Measurements from ENCODE around the gene HPGDS.

Gene HPGDS

DNA sequence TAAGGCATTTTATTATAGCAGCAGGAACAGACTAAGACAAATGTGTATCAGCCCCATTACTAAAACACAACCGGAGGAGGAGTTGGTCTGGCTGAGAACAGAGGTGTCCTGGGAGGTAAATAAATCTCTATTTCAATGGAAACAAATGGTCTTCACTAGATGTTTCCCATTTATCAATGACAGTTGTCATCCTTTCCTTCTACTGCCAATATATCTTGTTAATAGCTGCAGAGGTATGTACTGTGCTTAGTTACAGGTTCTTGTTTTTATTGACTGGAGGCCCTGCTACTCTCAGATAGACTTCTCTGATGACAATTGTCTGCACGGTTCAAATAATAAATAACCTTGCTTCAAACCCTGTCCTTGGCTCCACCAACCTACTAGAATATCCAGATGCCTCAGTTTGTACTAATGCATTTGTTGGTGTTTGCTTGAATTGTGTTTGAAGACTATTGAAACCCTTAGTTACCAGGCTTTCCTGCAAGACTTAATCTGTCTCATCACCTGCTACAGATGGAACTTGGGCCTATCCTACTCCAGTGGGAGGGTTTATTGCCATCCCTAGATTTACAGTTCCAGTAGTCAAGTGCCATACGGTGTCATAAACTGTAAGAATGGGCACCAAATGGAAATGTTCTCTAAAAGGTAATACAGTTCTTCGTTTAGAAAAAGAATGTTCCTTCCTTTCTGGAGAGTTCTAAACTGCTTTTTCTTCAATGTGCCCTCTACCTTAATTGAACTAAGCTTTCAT is 29.8 kb upstream of the HPGDS start:
- no peaks in the 10 kb centered on the region for H3K36me3 ChIP-seq (ENCODE audit: control insufficient read depth, insufficient read depth, low read length)
- H3K4me1 ChIP-seq = no peaks in the 10 kb centered on the region
- TF ChIP-seq, protein P1, sequence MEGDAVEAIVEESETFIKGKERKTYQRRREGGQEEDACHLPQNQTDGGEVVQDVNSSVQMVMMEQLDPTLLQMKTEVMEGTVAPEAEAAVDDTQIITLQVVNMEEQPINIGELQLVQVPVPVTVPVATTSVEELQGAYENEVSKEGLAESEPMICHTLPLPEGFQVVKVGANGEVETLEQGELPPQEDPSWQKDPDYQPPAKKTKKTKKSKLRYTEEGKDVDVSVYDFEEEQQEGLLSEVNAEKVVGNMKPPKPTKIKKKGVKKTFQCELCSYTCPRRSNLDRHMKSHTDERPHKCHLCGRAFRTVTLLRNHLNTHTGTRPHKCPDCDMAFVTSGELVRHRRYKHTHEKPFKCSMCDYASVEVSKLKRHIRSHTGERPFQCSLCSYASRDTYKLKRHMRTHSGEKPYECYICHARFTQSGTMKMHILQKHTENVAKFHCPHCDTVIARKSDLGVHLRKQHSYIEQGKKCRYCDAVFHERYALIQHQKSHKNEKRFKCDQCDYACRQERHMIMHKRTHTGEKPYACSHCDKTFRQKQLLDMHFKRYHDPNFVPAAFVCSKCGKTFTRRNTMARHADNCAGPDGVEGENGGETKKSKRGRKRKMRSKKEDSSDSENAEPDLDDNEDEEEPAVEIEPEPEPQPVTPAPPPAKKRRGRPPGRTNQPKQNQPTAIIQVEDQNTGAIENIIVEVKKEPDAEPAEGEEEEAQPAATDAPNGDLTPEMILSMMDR (IDR thresholded peaks at IDR 0.05) = no peak
- no peak overlapping the region for H3K4me3 ChIP-seq (ENCODE audit: low read depth, low read length)
- no peaks in the 10 kb centered on the region for H3K27me3 ChIP-seq (ENCODE audit: control insufficient read depth, insufficient read depth, low read length)
- H3K9ac ChIP-seq = no peak overlapping the region
- H3K9me3 ChIP-seq (ENCODE audit: control insufficient read depth, low read length) = no peaks in the 10 kb centered on the region
- H2AFZ ChIP-seq = no peak overlapping the region
- H3K79me2 ChIP-seq = no peaks in the 10 kb centered on the region
- H3K4me2 ChIP-seq (ENCODE audit: low read length) = no peak overlapping the region
- H3K27ac ChIP-seq = no peak overlapping the region

GRCh38 chr4:94371290-94371689 is 28.7 kb upstream of the HPGDS start:
- no peaks in the 10 kb centered on the region for H3K79me2 ChIP-seq

DNA sequence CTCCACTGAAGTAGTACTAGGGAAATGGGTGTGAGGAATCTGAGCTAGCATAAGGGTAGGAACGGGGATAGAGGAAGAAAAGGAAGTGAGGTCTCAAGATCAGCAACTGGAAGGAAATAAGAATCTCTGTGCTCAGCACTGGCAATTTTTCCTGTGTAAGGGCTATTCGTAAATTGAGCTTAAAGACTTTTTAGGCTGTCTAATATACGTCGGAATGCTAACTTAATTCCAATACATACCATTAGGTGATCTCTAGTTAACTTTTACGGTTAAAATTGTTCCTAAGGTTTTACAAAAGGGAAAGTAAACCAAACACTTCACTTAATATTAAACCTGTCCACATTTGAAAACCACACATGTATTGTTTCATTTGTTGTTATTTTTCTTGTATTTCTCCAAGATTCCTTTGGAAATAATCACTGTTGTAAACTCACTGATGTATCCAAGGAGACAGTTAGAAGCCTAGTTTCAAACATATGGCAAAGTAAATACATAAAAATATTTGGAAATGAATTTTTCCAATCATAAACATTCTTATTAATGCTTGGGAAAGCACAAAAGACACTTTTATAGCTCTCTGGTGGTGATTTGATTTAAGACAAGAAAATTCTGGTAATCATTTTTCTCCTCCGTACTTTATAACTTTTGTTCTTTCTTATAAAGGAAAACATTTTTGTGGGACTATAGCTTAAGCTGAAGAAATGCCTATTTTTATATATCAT is 28.1 kb upstream of the HPGDS start:
- Histone ChIP-seq H3K9ac (no peak overlapping the region), H3K27me3 (ENCODE audit: control insufficient read depth, insufficient read depth, low read length) (no peaks in the 10 kb centered on the region), H3K4me3 (ENCODE audit: low read depth, low read length) (no peak overlapping the region), H3K79me2 (no peaks in the 10 kb centered on the region), H2AFZ (no peak overlapping the region), H3K27ac (no peak overlapping the region), H3K36me3 (ENCODE audit: control insufficient read depth, insufficient read depth, low read length) (no peaks in the 10 kb centered on the region), H3K4me1 (no peaks in the 10 kb centered on the region), H3K9me3 (ENCODE audit: control insufficient read depth, low read length) (no peaks in the 10 kb centered on the region), H3K4me2 (ENCODE audit: low read length) (no peak overlapping the region)
- TF ChIP-seq, protein P1 (IDR thresholded peaks at IDR 0.05) = no peak

More at GRCh38 chr4:94371290-94371689, 28.7 kb upstream of the HPGDS start:
- no peaks in the 10 kb centered on the region for H3K27me3 ChIP-seq (ENCODE audit: control insufficient read depth, insufficient read depth, low read length)
- H3K4me2 ChIP-seq (ENCODE audit: low read length) = no peak overlapping the region
- H3K9me3 ChIP-seq (ENCODE audit: control insufficient read depth, low read length) = no peaks in the 10 kb centered on the region
- H3K4me1 ChIP-seq = no peaks in the 10 kb centered on the region
- TF ChIP-seq, protein P1 (IDR thresholded peaks at IDR 0.05) = no peak
- no peaks in the 10 kb centered on the region for H3K36me3 ChIP-seq (ENCODE audit: control insufficient read depth, insufficient read depth, low read length)
- H3K9ac ChIP-seq = no peak overlapping the region
- H3K4me3 ChIP-seq (ENCODE audit: low read depth, low read length) = no peak overlapping the region
- H3K27ac ChIP-seq = no peak overlapping the region
- no peak overlapping the region for H2AFZ ChIP-seq

GRCh38 chr4:94369046-94369445 is 26.4 kb upstream of the HPGDS start:
- H3K27me3 ChIP-seq (ENCODE audit: control insufficient read depth, insufficient read depth, low read length) = no peaks in the 10 kb centered on the region
- no peaks in the 10 kb centered on the region for H3K9me3 ChIP-seq (ENCODE audit: control insufficient read depth, low read length)
- no peak overlapping the region for H3K4me3 ChIP-seq (ENCODE audit: low read depth, low read length)
- no peaks in the 10 kb centered on the region for H3K4me1 ChIP-seq
- no peak overlapping the region for H3K27ac ChIP-seq
- H3K9ac ChIP-seq = no peak overlapping the region
- no peak overlapping the region for H3K4me2 ChIP-seq (ENCODE audit: low read length)
- TF ChIP-seq, protein P1 (IDR thresholded peaks at IDR 0.05) = no peak
- H2AFZ ChIP-seq = no peak overlapping the region
- no peaks in the 10 kb centered on the region for H3K79me2 ChIP-seq
- no peaks in the 10 kb centered on the region for H3K36me3 ChIP-seq (ENCODE audit: control insufficient read depth, insufficient read depth, low read length)

All from parathyroid adenoma (tissue), 2 donors.